ENCODE results near the gene METTL15.
A peak's percentile ranks its signal among the peaks of the same experiment; 100 is the strongest.
"Not testable (repeated sequence)": the region's sequence is repeated elsewhere in the genome, so short reads cannot be mapped to it uniquely, and the experiment has no call there.

Gene METTL15

GRCh38 chr11:28110821-28111200 lies 2.6 kb downstream of the METTL15 start:
- no peak for DNase-seq

GRCh38 chr11:28114116-28114515 lies 5.9 kb downstream of the METTL15 start:
- no peak for DNase-seq

- no peak for DNase-seq
Observed at GRCh38 chr11:28114731-28115130, 6.5 kb downstream of the METTL15 start.

GRCh38 chr11:28117712-28118111 lies 9.5 kb downstream of the METTL15 start:
- DNase-seq = no peak

- no peak for DNase-seq
Observed at GRCh38 chr11:28123151-28123581, 15.0 kb downstream of the METTL15 start.

- no peak for DNase-seq
Observed at GRCh38 chr11:28132548-28132947, 24.4 kb downstream of the METTL15 start.

GRCh38 chr11:28133146-28133545 lies 25.0 kb downstream of the METTL15 start:
- DNase-seq = no peak

GRCh38 chr11:28136157-28136556 lies 28.0 kb downstream of the METTL15 start:
- DNase-seq = not testable (repeated sequence)

GRCh38 chr11:28137366-28137765 lies 29.2 kb downstream of the METTL15 start:
- no peak for DNase-seq

GRCh38 chr11:28137832-28138231 lies 29.6 kb downstream of the METTL15 start:
- no peak for DNase-seq

- no peak for DNase-seq
Observed at GRCh38 chr11:28139841-28140415, 31.7 kb downstream of the METTL15 start.

- no peak for DNase-seq
Observed at GRCh38 chr11:28140689-28141455, 32.7 kb downstream of the METTL15 start.

- no peak for DNase-seq
Observed at GRCh38 chr11:28142724-28143123, 34.5 kb downstream of the METTL15 start.

GRCh38 chr11:28144808-28145207 lies 36.6 kb downstream of the METTL15 start:
- no peak for DNase-seq

- DNase-seq = peak; percentile 26
Observed at GRCh38 chr11:28146123-28146751, 38.0 kb downstream of the METTL15 start.

GRCh38 chr11:28152743-28153142 lies 44.6 kb downstream of the METTL15 start:
- DNase-seq = no peak

- no peak for DNase-seq
Observed at GRCh38 chr11:28153586-28153985, 45.4 kb downstream of the METTL15 start.

- no peak for DNase-seq
Observed at GRCh38 chr11:28168718-28169117, 60.5 kb downstream of the METTL15 start.

- DNase-seq = no peak
Observed at GRCh38 chr11:28169816-28170215, 61.6 kb downstream of the METTL15 start.

- no peak for DNase-seq
Observed at GRCh38 chr11:28170759-28171158, 62.6 kb downstream of the METTL15 start.

GRCh38 chr11:28176351-28176750 lies 68.2 kb downstream of the METTL15 start:
- DNase-seq = no peak

- no peak for DNase-seq
Observed at GRCh38 chr11:28195449-28195848, 87.3 kb downstream of the METTL15 start.

- no peak for DNase-seq
Observed at GRCh38 chr11:28209906-28210305, 101.7 kb downstream of the METTL15 start.

- not testable (repeated sequence) for DNase-seq
Observed at GRCh38 chr11:28222063-28222462, 113.9 kb downstream of the METTL15 start.
